Activated naive CD4-positive, alpha-beta T cell treated with anti-CD3 and anti-CD28 coated beads for 36 hours (primary cell): ENCODE data around the gene R3HDM2. TPM values are rescaled to one million over a fixed set of nuclear protein-coding genes. Genes with fewer than 3 reads are reported as not detected.

ENCODE experiments used
- total RNA-seq, 2 experiments: library from RNA; stranded (reverse); gene quantifications; one replicate each; pipeline ENCODE4 v1.2.3, GENCODE V29; 2021

Gene R3HDM2
- total RNA-seq, 2 experiments from 2014 or later, result 42.2 to 44.8 TPM

Other genes with a start within 250 kb of the R3HDM2 start
- under 1 TPM; 0.25 to 0.79 TPM for gene NXPH4, start 214.2 kb downstream of the R3HDM2 start, total RNA-seq
- gene SHMT2, start 201.3 kb downstream of the R3HDM2 start, total RNA-seq, result 100 to 1,000 TPM; 542 to 552 TPM
- 1 to 10 TPM in 1 of 2 experiments, under 1 TPM in 1; 0.93 to 1.5 TPM for gene STAC3, start 179.9 kb downstream of the R3HDM2 start, total RNA-seq
- gene INHBC, start 3.7 kb upstream of the R3HDM2 start, total RNA-seq, result not detected
- gene INHBE, start 24.3 kb upstream of the R3HDM2 start, total RNA-seq, result 1 to 10 TPM in 1 of 2 experiments, under 1 TPM in 1; 0.81 to 1.0 TPM
- gene GLI1, start 28.7 kb upstream of the R3HDM2 start, total RNA-seq, result not detected
- gene ARHGAP9, start 48.8 kb upstream of the R3HDM2 start, total RNA-seq, result 10 to 100 TPM; 95.9 to 97.9 TPM
- gene MARS1, start 57.0 kb upstream of the R3HDM2 start, total RNA-seq, result 100 to 1,000 TPM; 481 to 489 TPM
- gene DDIT3, start 89.5 kb upstream of the R3HDM2 start, total RNA-seq, result 10 to 100 TPM; 44.6 to 45.6 TPM
- 10 to 100 TPM; 43.5 to 45.5 TPM for gene MBD6, start 91.8 kb upstream of the R3HDM2 start, total RNA-seq
- gene DCTN2, start 116.1 kb upstream of the R3HDM2 start, total RNA-seq, result 10 to 100 TPM; 65.1 to 71.7 TPM
- under 1 TPM; 0.60 to 0.86 TPM for gene KIF5A, start 119.0 kb upstream of the R3HDM2 start, total RNA-seq
- gene PIP4K2C, start 160.1 kb upstream of the R3HDM2 start, total RNA-seq, result 10 to 100 TPM; 11.8 to 12.7 TPM
- gene DTX3, start 173.8 kb upstream of the R3HDM2 start, total RNA-seq, result 10 to 100 TPM; 15.8 to 16.2 TPM
- gene ARHGEF25, start 180.4 kb upstream of the R3HDM2 start, total RNA-seq, result 1 to 10 TPM; 1.4 to 1.5 TPM
- gene B4GALNT1, start 202.2 kb upstream of the R3HDM2 start, total RNA-seq, result 1 to 10 TPM; 1.4 to 1.8 TPM